Putamen (tissue), 1 donor: ENCODE measurements around the gene ACE.

Experiments
- DNase-seq: peaks from one replicate; pipeline ENCODE4 v3.0.0-alpha.2; 2016; ENCODE audit warnings: low spot score

The ACE gene

DNA sequence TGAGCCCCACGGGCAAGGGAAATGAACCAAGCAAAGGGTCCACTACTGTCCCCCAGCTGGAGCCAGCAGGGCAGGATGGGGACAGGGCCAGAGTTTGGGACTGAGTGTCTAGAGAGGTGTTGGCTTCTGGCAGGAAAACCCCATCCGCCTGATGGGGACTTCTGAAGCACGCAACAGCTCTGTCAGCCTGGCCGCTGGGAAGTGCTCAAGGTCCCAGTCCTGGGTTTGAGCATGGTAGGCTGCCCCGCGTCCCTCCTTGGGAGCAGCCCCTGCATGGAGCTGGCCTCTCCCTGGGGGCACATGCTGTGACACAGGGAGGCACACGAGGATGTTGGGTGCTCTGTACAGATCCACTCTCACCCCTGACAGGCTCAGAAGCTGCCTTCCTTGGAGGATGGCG is 14.6 kb downstream of the ACE start:
- no peak for DNase-seq

DNA sequence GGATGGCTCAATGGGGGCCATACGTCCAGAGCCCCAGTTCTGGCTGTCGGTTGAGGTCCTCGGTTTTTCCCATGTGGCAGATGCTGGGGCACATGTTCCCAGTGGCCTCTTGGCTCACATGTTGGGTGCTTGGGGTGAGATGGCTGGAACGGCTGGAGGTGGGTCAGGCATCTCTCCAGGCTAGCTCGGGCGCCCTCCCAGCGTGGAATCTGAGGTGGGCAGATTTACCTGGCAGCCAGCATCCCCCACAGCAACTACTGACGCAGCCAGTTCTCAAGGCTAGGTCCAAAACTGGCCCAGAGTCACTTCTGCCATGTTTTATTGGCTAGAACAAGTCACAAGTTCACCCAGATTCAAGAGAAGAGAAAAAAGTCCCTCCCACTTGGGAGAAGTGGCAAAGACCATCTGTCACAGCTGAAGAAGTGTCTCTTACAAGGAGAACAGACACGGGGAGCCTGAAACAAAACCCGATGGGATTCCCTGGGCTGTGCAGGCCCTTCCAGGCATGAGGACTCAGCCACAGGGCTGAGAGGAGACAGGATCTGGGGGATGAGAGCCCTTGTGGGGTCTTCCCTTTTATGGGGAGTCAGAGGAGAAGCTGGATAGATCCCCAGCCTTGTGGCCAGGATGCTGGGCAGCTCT is 15.2 kb downstream of the ACE start:
- no peak for DNase-seq

DNA sequence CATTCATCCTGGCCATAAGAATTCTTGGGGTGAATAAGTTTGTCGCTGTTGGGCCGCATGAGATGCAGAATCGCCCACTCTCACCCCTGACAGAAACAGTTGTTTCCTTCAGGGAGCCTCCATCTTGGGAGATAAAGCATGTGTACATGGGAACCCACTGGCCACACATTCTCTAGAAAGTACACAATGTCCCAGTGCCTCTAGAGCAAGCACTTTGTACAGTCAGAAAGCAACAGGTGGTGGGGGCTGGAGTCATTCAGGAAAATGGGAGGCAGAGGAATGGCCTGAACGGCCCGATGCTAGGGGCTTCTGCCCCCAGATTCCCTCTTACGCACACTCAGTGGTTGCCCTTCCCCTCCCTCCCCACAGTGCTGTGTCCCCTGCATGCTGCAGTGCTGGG is 16.1 kb downstream of the ACE start:
- no peak for DNase-seq

GRCh38 chr17:63493411-63493810 is 16.6 kb downstream of the ACE start:
- no peak for DNase-seq

DNA sequence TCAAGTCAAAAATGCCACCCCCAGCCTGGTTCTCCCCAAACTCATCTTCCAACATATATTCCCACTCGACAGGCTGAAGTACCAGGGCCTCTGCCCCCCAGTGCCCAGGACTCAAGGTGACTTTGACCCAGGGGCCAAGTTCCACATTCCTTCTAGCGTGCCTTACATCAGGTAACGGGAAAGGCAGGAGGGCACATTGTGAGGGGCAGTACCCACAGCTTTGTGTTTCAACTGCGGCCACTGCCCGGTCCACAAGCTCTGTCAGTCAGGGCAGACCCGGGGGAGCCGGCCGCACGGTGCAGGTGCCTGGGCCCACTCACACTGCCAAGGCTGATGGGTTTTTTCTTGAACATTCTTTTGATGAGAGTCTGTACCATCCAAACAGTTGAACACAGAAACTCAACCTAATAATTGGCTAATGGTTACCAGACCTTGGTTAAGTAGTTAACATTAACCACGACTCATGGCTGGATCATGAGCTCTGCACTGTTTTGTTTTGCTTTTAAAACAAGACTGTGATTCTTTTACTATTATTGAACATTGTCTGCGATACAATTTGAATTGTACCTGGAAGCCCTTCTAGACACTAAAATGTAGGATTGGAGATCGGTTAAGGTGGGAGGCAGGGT is 17.6 kb downstream of the ACE start:
- no peak for DNase-seq

- no peak for DNase-seq
These were observed 18.6 kb downstream of the ACE start for GRCh38 chr17:63495491-63495890.

- DNase-seq: no peak
These were observed 19.3 kb downstream of the ACE start for GRCh38 chr17:63496177-63496576.

DNA sequence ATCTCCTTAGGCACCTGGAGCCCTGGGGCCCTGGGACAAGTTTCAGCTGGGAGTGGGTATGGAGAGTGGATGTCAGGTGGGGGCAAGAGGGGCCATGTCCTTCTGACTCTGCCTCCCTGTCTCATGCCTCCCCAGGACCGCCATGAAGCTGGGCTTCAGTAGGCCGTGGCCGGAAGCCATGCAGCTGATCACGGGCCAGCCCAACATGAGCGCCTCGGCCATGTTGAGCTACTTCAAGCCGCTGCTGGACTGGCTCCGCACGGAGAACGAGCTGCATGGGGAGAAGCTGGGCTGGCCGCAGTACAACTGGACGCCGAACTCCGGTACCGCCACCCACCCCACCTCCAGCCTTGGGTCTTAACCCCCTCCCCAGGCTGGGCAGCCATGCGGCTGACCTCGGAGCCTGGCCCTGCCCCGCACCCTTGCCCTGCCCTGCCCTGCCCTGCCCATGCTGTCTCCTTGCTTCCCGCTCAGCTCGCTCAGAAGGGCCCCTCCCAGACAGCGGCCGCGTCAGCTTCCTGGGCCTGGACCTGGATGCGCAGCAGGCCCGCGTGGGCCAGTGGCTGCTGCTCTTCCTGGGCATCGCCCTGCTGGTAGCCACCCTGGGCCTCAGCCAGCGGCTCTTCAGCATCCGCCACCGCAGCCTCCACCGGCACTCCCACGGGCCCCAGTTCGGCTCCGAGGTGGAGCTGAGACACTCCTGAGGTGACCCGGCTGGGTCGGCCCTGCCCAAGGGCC is 20.0 kb downstream of the ACE start:
- DNase-seq: no peak

GRCh38 chr17:63497708-63498483 is 21.0 kb downstream of the ACE start:
- no peak for DNase-seq

- DNase-seq: no peak
These were observed 21.9 kb downstream of the ACE start for GRCh38 chr17:63498626-63499195.

GRCh38 chr17:63500543-63501390 is 23.9 kb downstream of the ACE start:
- no peak for DNase-seq

GRCh38 chr17:63503341-63503705 is 26.5 kb downstream of the ACE start:
- DNase-seq: no peak

DNA sequence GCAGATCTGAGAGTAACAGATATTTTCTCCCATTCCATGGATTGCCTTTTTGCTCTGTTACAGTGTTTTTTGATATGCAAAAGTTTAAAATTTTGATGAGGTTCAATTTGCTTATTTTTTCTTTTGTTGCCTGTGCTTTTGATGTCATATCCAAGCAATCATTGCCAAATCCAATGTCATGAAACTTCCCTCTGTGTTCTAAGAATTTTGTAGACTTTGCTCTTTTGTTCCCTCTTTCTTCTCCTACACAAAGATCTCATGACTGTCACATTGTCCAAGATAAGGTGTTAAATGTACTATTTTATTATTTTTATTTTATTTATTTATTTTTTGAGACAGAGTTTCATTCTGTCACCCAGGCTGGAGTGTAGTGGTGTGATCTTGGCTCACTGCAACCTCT is 27.4 kb downstream of the ACE start:
- DNase-seq: no peak

GRCh38 chr17:63505341-63505740 is 28.5 kb downstream of the ACE start:
- no peak for DNase-seq

DNA sequence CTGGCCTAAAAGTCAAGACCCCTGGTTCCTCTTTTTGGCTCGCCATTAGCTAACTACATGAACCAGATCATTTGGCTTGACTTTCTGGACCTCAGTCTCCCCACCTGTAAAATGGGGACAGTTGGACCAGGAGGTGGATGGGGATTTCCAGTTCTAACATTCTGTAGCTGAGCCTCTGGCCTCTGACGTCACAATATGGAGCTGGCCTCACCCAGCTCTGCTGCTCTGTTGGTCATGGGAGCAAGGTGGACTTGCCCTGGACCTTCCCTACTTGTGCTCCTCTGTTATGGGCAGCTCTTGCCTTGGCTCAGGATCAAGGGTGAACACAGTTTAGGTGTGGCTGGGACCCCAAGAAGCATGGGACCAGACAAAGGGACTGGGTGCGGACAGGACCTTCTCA is 29.8 kb downstream of the ACE start:
- no peak for DNase-seq

DNA sequence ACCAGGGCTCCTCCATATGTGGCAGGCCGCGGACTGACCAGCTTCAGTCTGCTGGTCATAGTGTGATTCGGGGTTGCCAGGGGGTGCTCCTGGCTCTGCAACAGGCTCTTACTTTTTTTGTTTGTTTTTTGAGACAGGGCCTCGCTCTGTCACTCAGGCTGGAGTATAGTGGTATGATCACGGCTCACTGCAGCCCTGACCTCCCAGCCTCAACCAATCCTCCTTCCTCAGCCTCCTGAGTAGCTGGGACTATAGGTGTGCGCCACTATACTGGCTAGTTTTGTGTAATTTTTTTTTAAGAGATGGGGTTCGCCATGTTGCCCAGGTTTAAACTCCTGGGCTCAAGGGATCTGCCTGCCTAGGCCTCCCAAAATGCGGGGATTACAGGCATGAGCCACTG is 34.5 kb downstream of the ACE start:
- no peak for DNase-seq

- no peak for DNase-seq
These were observed 35.5 kb downstream of the ACE start for GRCh38 chr17:63512388-63512787.

DNA sequence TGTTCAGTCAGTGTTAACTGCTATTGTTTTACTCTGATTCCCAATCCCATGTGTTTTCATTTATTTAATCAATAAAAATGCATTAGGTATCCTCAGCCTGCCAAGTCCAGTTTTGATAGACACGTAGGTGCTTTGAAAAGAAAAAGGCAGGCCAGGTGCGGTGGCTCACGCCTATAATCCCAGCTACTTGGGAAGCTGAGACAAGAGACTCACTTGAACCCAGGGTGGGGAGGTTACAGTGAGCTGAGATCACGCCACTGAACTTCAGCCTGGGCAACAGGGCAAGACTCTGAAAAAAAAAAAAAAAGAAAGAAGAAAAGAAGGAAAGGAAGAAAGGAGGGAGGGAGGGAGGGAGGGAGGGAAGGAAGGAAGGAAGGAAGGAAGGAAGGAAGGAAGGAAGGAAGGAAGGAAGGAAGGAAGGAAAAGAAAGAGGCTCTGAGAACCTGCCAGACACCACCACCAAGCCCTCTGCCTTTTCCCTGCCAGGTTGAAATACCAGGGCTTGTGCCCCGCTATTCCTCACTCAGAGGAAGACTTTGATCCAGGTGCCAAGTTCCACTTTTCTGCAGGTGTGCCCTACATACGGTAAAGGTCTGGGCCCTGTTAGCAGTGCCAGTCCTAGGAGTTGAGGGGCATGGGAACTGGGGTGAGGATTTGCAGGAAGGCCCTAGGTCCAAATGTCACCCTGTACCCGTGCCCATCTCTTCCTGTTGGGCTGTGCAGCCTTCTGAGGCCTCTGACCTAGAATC is 36.2 kb downstream of the ACE start:
- no peak for DNase-seq

- no peak for DNase-seq
These were observed 37.6 kb downstream of the ACE start for GRCh38 chr17:63514477-63514876.

GRCh38 chr17:63514974-63515373 is 38.1 kb downstream of the ACE start:
- no peak for DNase-seq

DNA sequence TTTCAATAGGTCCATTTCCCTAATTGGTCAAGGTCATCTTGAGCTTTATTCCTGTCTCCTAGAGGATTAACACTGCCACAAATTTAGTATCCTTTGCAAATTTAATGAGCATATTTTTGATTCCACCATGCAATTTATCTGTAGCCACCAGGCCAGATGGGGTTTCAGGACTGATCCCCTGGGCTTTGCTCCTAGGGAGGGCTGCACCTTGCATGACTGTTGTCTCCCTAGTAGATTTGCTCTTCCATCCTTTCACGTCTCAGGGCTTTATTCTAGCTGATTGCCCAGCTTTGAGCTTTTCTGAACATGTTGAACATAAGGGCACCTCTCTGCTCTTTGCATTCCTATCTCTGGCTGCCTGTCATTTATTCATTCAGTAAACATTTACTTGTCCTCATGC is 38.6 kb downstream of the ACE start:
- no peak for DNase-seq
